ENCODE measurements around the gene PFN3. TPM values are rescaled to one million over a fixed set of nuclear protein-coding genes. Genes with fewer than 3 reads are reported as not detected.

PFN3 gene
- total and polyA plus RNA-seq, 2 of the 4 experiments (the other 2 are of a cell fraction): not detected

Other genes starting within 250 kb of the PFN3 start
- 15.6 and 18.5 TPM in 2 replicates for gene RAB24, start 96.9 kb downstream of the PFN3 start, total RNA-seq (2012; rRNA removed)
- 60.8 and 71.1 TPM in 2 replicates for gene RAB24, start 96.9 kb downstream of the PFN3 start, polyA plus RNA-seq (2012; rRNA removed)
- gene PRELID1, start 96.9 kb downstream of the PFN3 start, total RNA-seq (2012; rRNA removed): 115 and 116 TPM in 2 replicates
- 239 and 277 TPM in 2 replicates for gene PRELID1, start 96.9 kb downstream of the PFN3 start, polyA plus RNA-seq (2012; rRNA removed)
- gene MXD3, start 88.8 kb downstream of the PFN3 start, total RNA-seq (2012; rRNA removed): 5.6 and 7.3 TPM in 2 replicates
- gene MXD3, start 88.8 kb downstream of the PFN3 start, polyA plus RNA-seq (2012; rRNA removed): 12.9 and 14.5 TPM in 2 replicates
- 164 and 303 TPM in 2 replicates for gene LMAN2, start 49.0 kb downstream of the PFN3 start, total RNA-seq (2012; rRNA removed)
- 251 and 253 TPM in 2 replicates for gene LMAN2, start 49.0 kb downstream of the PFN3 start, polyA plus RNA-seq (2012; rRNA removed)
- gene RGS14, start 42.7 kb downstream of the PFN3 start, total RNA-seq (2012; rRNA removed): 1.1 TPM in 2 replicates
- 6.5 and 7.6 TPM in 2 replicates for gene RGS14, start 42.7 kb downstream of the PFN3 start, polyA plus RNA-seq (2012; rRNA removed)
- gene SLC34A1, start 16.2 kb downstream of the PFN3 start, total RNA-seq (2012; rRNA removed): not detected in 2 replicates
- not detected in 2 replicates for gene SLC34A1, start 16.2 kb downstream of the PFN3 start, polyA plus RNA-seq (2012; rRNA removed)
- gene F12, start 8.9 kb upstream of the PFN3 start, total RNA-seq (2012; rRNA removed): 0.36 and 0.56 TPM in 2 replicates
- 1.2 and 1.4 TPM in 2 replicates for gene F12, start 8.9 kb upstream of the PFN3 start, polyA plus RNA-seq (2012; rRNA removed)
- 30.1 and 35.0 TPM in 2 replicates for gene GRK6, start 26.0 kb upstream of the PFN3 start, total RNA-seq (2012; rRNA removed)
- 25.3 and 30.1 TPM in 2 replicates for gene GRK6, start 26.0 kb upstream of the PFN3 start, polyA plus RNA-seq (2012; rRNA removed)
- gene PRR7, start 46.2 kb upstream of the PFN3 start, total RNA-seq (2012; rRNA removed): 1.1 TPM in 2 replicates
- gene PRR7, start 46.2 kb upstream of the PFN3 start, polyA plus RNA-seq (2012; rRNA removed): 10.1 and 13.6 TPM in 2 replicates
- 122 and 212 TPM in 2 replicates for gene DBN1, start 73.0 kb upstream of the PFN3 start, total RNA-seq (2012; rRNA removed)
- gene DBN1, start 73.0 kb upstream of the PFN3 start, polyA plus RNA-seq (2012; rRNA removed): 187 and 235 TPM in 2 replicates
- gene PDLIM7, start 96.9 kb upstream of the PFN3 start, total RNA-seq (2012; rRNA removed): 70.4 and 72.5 TPM in 2 replicates
- 534 and 574 TPM in 2 replicates for gene PDLIM7, start 96.9 kb upstream of the PFN3 start, polyA plus RNA-seq (2012; rRNA removed)
- 0.54 and 0.56 TPM in 2 replicates for gene DOK3, start 109.2 kb upstream of the PFN3 start, total RNA-seq (2012; rRNA removed)
- 3.6 and 3.9 TPM in 2 replicates for gene DOK3, start 109.2 kb upstream of the PFN3 start, polyA plus RNA-seq (2012; rRNA removed)
- 130 and 141 TPM in 2 replicates for gene DDX41, start 116.3 kb upstream of the PFN3 start, total RNA-seq (2012; rRNA removed)
- 160 and 170 TPM in 2 replicates for gene DDX41, start 116.3 kb upstream of the PFN3 start, polyA plus RNA-seq (2012; rRNA removed)
- 8.1 and 9.5 TPM in 2 replicates for gene FAM193B, start 153.9 kb upstream of the PFN3 start, total RNA-seq (2012; rRNA removed)
- gene FAM193B, start 153.9 kb upstream of the PFN3 start, polyA plus RNA-seq (2012; rRNA removed): 51.4 and 52.2 TPM in 2 replicates
- gene TMED9, start 191.5 kb upstream of the PFN3 start, total RNA-seq (2012; rRNA removed): 123 and 142 TPM in 2 replicates
- gene TMED9, start 191.5 kb upstream of the PFN3 start, polyA plus RNA-seq (2012; rRNA removed): 269 and 357 TPM in 2 replicates
- 28.6 and 29.2 TPM in 2 replicates for gene B4GALT7, start 199.5 kb upstream of the PFN3 start, total RNA-seq (2012; rRNA removed)
- 79.6 and 80.5 TPM in 2 replicates for gene B4GALT7, start 199.5 kb upstream of the PFN3 start, polyA plus RNA-seq (2012; rRNA removed)

All from IMR-90 (cell line).